GM23338 (cell line): ENCODE results near the gene CYTIP. TPM values are rescaled to one million over a fixed set of nuclear protein-coding genes. Genes with fewer than 3 reads are reported as not detected.
A peak's percentile ranks its signal among the peaks of the same experiment; 100 is the strongest.

ENCODE experiments used
- ATAC-seq: fragments of 200-7000 bp; cut with Tn5 transposase; 3 replicates; pipeline ENCODE4 v1.9.1; 2020
- DNase-seq: peaks from one replicate; pipeline ENCODE4 v3.0.0-alpha.2; 2015; ENCODE audit warnings: low spot score
- H2AFZ ChIP-seq: fragments of 200-600 bp; sonication (generic); 2 replicates; pipeline ENCODE4 v1.8.0; 2016; ENCODE audit warnings: antibody characterized with exemption, mild to moderate bottlenecking, moderate library complexity
- H3F3A ChIP-seq: fragments of 200-600 bp; sonication (generic); replicated peaks from 2 replicates; pipeline ENCODE4 v1.8.0; 2017; ENCODE audit warnings: antibody characterized with exemption, mixed run types, low read depth
- H3K27ac ChIP-seq: fragments of 200-600 bp; sonication (generic); 2 replicates; pipeline ENCODE4 v1.6.1; 2016; ENCODE audit warnings: low read depth
- H3K27me3 ChIP-seq: fragments of 200-600 bp; sonication (generic); 2 replicates; pipeline ENCODE4 v1.8.0; 2016; ENCODE audit warnings: mild to moderate bottlenecking, mixed run types, moderate library complexity; ENCODE audit not compliant: insufficient read depth
- H3K36me3 ChIP-seq: fragments of 200-600 bp; sonication (generic); 2 replicates; pipeline ENCODE4 v1.8.0; 2016; ENCODE audit warnings: mild to moderate bottlenecking; ENCODE audit not compliant: insufficient read depth
- H3K4me1 ChIP-seq: fragments of 200-600 bp; sonication (generic); 2 replicates; pipeline ENCODE4 v1.8.0; 2016; ENCODE audit warnings: mild to moderate bottlenecking, moderate library complexity; ENCODE audit not compliant: insufficient read depth
- H3K4me2 ChIP-seq: fragments of 200-600 bp; sonication (generic); 2 replicates; pipeline ENCODE4 v1.7.1; 2017; ENCODE audit warnings: mixed run types
- H3K4me3 ChIP-seq: fragments of 200-600 bp; sonication (generic); 2 replicates; pipeline ENCODE4 v1.6.1; 2016; ENCODE audit warnings: mixed run types
- H3K79me2 ChIP-seq: fragments of 200-600 bp; sonication (generic); replicated peaks from 2 replicates; pipeline ENCODE4 v1.8.0; 2017; ENCODE audit warnings: mild to moderate bottlenecking; ENCODE audit not compliant: insufficient read depth
- H3K9me2 ChIP-seq: fragments of 200-600 bp; sonication (generic); 2 replicates; pipeline ENCODE4 v1.8.0; 2017; ENCODE audit not compliant: insufficient read depth
- H4K20me1 ChIP-seq: fragments of 200-600 bp; sonication (generic); replicated peaks from 2 replicates; pipeline ENCODE4 v1.8.0; 2017; ENCODE audit warnings: mild to moderate bottlenecking; ENCODE audit not compliant: insufficient read depth
- H3K27ac Mint-ChIP-seq: 2 replicates; pipeline ENCODE4 v1.8.0; 2020; ENCODE audit warnings: inconsistent platforms, mild to moderate bottlenecking, moderate library complexity, mixed read lengths
- H3K27me3 Mint-ChIP-seq: 3 replicates; pipeline ENCODE4 v1.8.0; 2022; ENCODE audit warnings: low read depth, mild to moderate bottlenecking, moderate library complexity, mixed read lengths, inconsistent platforms; ENCODE audit not compliant: insufficient read depth, poor library complexity
- H3K36me3 Mint-ChIP-seq: 3 replicates; pipeline ENCODE4 v1.8.0; 2021; ENCODE audit warnings: low read depth, mild to moderate bottlenecking, inconsistent platforms, moderate library complexity, mixed read lengths
- H3K4me1 Mint-ChIP-seq: 3 replicates; pipeline ENCODE4 v1.8.0; 2020; ENCODE audit warnings: mild to moderate bottlenecking, inconsistent platforms, mixed read lengths
- H3K4me3 Mint-ChIP-seq: 3 replicates; pipeline ENCODE4 v1.8.0; 2021; ENCODE audit warnings: moderate library complexity, mild to moderate bottlenecking, inconsistent platforms, mixed read lengths
- H3K9me3 Mint-ChIP-seq: 3 replicates; pipeline ENCODE4 v1.8.0; 2020; ENCODE audit warnings: moderate library complexity, mild to moderate bottlenecking, inconsistent platforms, mixed read lengths
- CREB1 ChIP-seq: fragments of 250-450 bp; sonication (Bioruptor Pico); IDR thresholded peaks from 2 replicates; pipeline ENCODE4 v1.5.0; 2020; ENCODE audit warnings: low read depth, mild to moderate bottlenecking, moderate library complexity
- EZH2 ChIP-seq: fragments of 200-600 bp; sonication (generic); IDR thresholded peaks from one replicate; pipeline ENCODE4 v1.8.0; 2017; ENCODE audit warnings: antibody characterized with exemption, mild to moderate bottlenecking, low read depth; ENCODE audit not compliant: unreplicated experiment
- EZH2phosphoT487 ChIP-seq: fragments of 200-600 bp; sonication (generic); IDR thresholded peaks from one replicate; pipeline ENCODE4 v1.8.1; 2018; ENCODE audit warnings: antibody characterized with exemption; ENCODE audit not compliant: unreplicated experiment
- JUNB ChIP-seq: IDR thresholded peaks from one replicate; pipeline ENCODE4 v1.6.1; 2016; ENCODE audit warnings: antibody characterized with exemption; ENCODE audit not compliant: unreplicated experiment
- STAT1 ChIP-seq: IDR thresholded peaks from one replicate; pipeline ENCODE4 v1.6.1; 2016; ENCODE audit warnings: antibody characterized with exemption; ENCODE audit not compliant: unreplicated experiment
- ZNF114 ChIP-seq: fragments of 250-450 bp; sonication (Bioruptor Pico); IDR thresholded peaks from 2 replicates; pipeline ENCODE4 v1.5.0; 2020; ENCODE audit warnings: mild to moderate bottlenecking, moderate library complexity
- polyA plus RNA-seq: library from polyadenylated mRNA; unstranded; fragments of >200 nt; fragmentation: Nextera tagmentation; extraction: Ambion mirVana; gene quantifications from 2 replicates; pipeline ENCODE4 v1.2.1, GENCODE V29; 2016
- total RNA-seq: library from RNA; depleted of rRNA; stranded (reverse); fragments of >200 nt; shearing (Covaris generic); gene quantifications from 2 replicates; pipeline ENCODE4 v1.2.3, GENCODE V29; 2014
- TF ChIP-seq, protein P1 (sequence below), 2 experiments: fragments of 200-600 bp in 1 of 2; sonication (generic) in 1 of 2; conservative IDR thresholded peaks; 2 replicates each; pipeline versions ENCODE4 v1.5.1 to v1.6.1; 2016 to 2017; ENCODE audit warnings: antibody characterized with exemption in 2 of 2, low read depth in 2 of 2, mild to moderate bottlenecking in 2 of 2, moderate library complexity in 1 of 2
- TF ChIP-seq, protein P2 (sequence below): IDR thresholded peaks from one replicate; pipeline ENCODE4 v1.6.1; 2018; ENCODE audit warnings: antibody characterized with exemption; ENCODE audit not compliant: unreplicated experiment

The CYTIP gene
- total and polyA plus RNA-seq, 2 experiments from 2014 or later: not detected

DNA sequence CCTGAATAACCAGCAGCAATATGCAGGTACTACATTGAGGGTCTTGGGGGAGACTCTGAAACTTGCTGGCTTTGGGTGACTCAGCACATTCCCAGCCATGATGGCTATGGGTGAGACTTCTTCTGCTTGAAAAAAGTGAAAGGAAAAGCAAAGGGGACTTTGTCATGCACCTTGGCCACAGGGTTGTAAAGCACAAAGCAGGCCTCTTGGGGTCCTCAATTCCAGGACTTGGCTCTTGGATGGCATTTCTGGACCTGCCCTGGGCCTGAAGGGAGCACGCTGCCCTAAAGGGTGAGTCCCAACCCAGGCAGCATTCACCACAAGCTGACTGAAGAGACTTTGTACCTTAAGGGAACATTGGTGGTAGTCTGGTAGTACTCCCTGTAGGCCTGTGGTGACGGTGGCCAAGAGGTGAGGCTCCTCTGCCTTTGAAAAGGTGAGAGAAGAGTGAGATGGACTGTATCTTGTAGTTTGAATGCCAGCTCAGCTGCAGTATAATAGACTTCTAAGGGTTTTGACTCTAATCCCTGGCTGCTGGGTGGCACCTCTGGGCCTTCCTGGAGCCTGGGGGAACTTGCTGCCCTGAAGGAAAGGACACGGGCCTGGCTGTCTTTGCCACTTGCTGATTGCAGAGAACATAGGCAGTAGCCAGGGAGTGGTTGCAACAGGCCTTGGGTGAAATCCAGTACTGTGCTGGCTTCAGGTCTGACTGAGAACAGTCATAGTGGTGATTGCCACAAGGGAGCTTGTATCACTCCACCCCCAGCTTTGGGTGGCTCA, 36.5 kb upstream of the CYTIP start:
- Histone ChIP-seq H3K4me2 (no peak overlapping the region), H3F3A (no peaks in the 10 kb centered on the region), H4K20me1 (no peaks in the 10 kb centered on the region), H3K9me2 (no peaks in the 10 kb centered on the region), H3K4me3 (no peak overlapping the region), H2AFZ (0 out of 2 replicates have a peak overlapping the region, but pooled peaks have one; percentile 35), H3K36me3 (no peaks in the 10 kb centered on the region), H3K27me3 (no peaks in the 10 kb centered on the region), H3K27ac (no peak overlapping the region), H3K79me2 (no peaks in the 10 kb centered on the region), H3K4me1 (no peaks in the 10 kb centered on the region)
- H3K9me3 Mint-ChIP-seq: no peaks in the 10 kb centered on the region
- H3K4me3 Mint-ChIP-seq: no peak overlapping the region
- DNase-seq (no peak), ATAC-seq (no peak)
- H3K27ac Mint-ChIP-seq: no peak overlapping the region
- TF ChIP-seq, protein P1, sequence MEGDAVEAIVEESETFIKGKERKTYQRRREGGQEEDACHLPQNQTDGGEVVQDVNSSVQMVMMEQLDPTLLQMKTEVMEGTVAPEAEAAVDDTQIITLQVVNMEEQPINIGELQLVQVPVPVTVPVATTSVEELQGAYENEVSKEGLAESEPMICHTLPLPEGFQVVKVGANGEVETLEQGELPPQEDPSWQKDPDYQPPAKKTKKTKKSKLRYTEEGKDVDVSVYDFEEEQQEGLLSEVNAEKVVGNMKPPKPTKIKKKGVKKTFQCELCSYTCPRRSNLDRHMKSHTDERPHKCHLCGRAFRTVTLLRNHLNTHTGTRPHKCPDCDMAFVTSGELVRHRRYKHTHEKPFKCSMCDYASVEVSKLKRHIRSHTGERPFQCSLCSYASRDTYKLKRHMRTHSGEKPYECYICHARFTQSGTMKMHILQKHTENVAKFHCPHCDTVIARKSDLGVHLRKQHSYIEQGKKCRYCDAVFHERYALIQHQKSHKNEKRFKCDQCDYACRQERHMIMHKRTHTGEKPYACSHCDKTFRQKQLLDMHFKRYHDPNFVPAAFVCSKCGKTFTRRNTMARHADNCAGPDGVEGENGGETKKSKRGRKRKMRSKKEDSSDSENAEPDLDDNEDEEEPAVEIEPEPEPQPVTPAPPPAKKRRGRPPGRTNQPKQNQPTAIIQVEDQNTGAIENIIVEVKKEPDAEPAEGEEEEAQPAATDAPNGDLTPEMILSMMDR (conservative IDR thresholded peaks at IDR 0.05; ENCODE audit: low read depth in 2 of 2): no peak
- TF ChIP-seq STAT1: no peak
- no peak for TF ChIP-seq EZH2phosphoT487
- TF ChIP-seq ZNF114 (CRISPR knock-in tag): no peak
- TF ChIP-seq CREB1 (CRISPR knock-in tag): no peak
- TF ChIP-seq, protein P2, sequence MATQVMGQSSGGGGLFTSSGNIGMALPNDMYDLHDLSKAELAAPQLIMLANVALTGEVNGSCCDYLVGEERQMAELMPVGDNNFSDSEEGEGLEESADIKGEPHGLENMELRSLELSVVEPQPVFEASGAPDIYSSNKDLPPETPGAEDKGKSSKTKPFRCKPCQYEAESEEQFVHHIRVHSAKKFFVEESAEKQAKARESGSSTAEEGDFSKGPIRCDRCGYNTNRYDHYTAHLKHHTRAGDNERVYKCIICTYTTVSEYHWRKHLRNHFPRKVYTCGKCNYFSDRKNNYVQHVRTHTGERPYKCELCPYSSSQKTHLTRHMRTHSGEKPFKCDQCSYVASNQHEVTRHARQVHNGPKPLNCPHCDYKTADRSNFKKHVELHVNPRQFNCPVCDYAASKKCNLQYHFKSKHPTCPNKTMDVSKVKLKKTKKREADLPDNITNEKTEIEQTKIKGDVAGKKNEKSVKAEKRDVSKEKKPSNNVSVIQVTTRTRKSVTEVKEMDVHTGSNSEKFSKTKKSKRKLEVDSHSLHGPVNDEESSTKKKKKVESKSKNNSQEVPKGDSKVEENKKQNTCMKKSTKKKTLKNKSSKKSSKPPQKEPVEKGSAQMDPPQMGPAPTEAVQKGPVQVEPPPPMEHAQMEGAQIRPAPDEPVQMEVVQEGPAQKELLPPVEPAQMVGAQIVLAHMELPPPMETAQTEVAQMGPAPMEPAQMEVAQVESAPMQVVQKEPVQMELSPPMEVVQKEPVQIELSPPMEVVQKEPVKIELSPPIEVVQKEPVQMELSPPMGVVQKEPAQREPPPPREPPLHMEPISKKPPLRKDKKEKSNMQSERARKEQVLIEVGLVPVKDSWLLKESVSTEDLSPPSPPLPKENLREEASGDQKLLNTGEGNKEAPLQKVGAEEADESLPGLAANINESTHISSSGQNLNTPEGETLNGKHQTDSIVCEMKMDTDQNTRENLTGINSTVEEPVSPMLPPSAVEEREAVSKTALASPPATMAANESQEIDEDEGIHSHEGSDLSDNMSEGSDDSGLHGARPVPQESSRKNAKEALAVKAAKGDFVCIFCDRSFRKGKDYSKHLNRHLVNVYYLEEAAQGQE: no peak
- TF ChIP-seq EZH2: no peak
- no peak for TF ChIP-seq JUNB
- H3K4me1 Mint-ChIP-seq: no peaks in the 10 kb centered on the region
- H3K36me3 Mint-ChIP-seq: no peaks in the 10 kb centered on the region
- H3K27me3 Mint-ChIP-seq: peaks cover 2% of the 10 kb centered on the region
